Fibroblast of skin of abdomen (primary cell): ENCODE measurements around the gene RAB4B. TPM values are rescaled to one million over a fixed set of nuclear protein-coding genes. Genes with fewer than 3 reads are reported as not detected.
A peak's percentile ranks its signal among the peaks of the same experiment; 100 is the strongest.
"Not testable (repeated sequence)": the region's sequence is repeated elsewhere in the genome, so short reads cannot be mapped to it uniquely, and the experiment has no call there.

Source experiments
- DNase-seq: peaks from one replicate; pipeline ENCODE4 v3.0.0-alpha.2; 2013
- polyA plus RNA-seq, 2 experiments: library from polyadenylated mRNA; unstranded; fragments of 120-200 nt; gene quantifications; one replicate each; pipeline ENCODE4 v1.2.1, GENCODE V29; 2013; ENCODE audit not compliant: insufficient read length in 2 of 2

The RAB4B gene
- 15.5 TPM for polyA plus RNA-seq (2013, experiment 1 of 2; ENCODE audit: insufficient read length)
- polyA plus RNA-seq (2013, experiment 2 of 2; ENCODE audit: insufficient read length): 15.3 TPM

DNA sequence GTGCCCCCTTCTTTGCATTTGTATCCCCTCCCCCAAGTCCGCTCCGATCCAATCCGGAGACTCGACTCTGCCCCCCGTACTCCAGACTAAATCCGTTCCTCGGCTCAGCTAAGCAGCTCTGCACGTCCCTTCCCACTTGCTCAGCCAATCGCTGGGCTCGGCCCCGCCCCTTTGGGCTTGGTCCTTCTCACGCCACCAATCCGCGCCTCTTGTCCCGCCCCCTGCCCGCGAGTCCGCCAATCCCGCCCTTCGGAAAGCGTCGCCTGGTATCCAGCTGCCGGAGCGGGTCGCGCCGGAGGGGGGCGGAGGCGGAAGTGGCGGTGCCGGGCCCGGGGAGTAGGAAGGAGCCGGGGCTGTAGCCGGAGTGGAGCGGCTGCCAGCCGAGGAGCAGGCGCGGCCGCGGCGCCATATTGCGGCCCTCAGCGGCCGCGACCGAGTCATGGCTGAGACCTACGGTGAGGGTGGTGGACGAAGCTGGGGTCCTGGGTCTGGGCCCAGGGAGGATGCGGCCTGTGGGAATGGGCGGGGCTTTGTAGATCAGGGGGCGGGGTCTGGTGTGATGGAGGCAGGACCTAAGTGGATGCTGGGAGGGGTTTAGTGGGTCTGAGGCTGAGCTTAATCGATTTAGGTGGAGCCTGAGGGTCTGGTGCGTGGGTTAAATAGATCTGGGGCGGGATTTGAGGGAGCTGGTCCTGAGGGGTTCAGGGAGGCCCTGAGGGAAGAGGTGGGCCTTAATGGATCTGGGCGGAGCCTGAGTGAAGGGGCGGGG, at the start of gene RAB4B:
Gene RAB4B (plus strand): TSS at position 311 of the 769 bp plus-strand sequence. CDS start 129 bp downstream, at position 440.
- DNase-seq: peak; percentile 100

DNA sequence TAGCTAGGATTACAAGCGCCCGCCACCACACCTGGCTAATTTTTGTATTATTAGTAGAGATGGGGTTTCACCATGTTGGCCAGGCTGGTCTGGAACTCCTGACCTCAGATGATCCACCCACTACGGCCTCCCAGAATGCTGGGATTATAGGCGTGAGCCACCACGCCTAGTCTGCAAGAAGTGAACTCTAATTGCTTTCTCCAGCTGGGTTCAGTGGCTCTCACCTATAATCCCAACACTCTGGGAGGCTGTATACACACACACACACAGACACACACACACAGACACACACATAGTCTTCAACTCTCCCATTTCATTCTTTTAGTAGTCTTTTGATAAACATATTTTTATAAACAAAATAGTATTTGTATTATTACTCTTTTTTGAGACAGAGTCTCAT, 48.0 kb upstream of the RAB4B start:
- not testable (repeated sequence) for DNase-seq

- not testable (repeated sequence) for DNase-seq
Measured at GRCh38 chr19:40732304-40732703, 45.7 kb upstream of the RAB4B start.

DNA sequence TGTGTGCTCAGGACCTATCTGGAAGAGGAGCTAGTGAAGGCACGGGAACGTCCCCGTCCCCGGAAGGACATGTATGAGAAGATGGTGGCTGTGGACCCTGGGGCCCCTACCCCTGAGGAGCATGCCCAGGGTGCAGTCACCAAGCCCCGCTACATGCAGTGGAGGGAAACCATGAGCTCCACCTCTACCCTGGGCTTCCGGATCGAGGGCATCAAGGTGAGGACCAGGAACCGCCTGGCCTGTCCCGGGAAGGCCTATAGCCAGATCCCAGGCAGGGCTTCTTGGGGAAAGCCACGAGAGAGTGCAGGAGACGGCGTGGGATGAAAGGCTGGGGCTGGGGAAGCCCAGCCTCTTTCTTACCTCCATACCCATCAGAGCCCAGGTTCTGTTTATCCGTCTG, 44.9 kb upstream of the RAB4B start:
- no peak for DNase-seq

- no peak for DNase-seq
Measured at GRCh38 chr19:40735013-40735771, 42.9 kb upstream of the RAB4B start.

GRCh38 chr19:40736661-40737060, 41.4 kb upstream of the RAB4B start:
- no peak for DNase-seq

DNA sequence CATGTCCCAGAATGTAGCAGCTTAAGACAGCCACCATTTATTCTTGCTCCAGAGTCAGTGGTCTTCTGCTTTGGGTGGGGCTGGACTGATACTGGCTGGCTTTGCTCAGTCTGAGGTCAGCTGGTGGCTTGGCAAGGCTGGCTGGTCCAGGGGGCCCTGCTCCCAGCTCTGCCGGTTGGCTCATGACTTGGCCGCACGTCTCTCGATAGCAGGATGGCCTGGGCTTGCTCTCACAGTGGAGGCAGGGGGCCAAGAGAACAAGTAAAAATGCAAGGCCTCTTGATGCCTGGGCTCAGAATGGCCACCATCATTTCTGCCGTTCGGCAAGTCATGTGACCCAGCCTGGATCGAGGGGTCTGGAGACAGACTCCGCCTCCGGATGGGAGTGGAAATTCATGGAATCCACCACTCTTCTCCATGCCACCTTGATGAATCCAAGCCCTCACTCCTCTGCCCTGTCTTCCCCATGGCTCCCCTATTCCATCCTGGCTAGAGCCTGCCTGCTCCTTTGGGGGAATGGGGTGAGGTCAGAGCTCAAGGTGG, 40.9 kb upstream of the RAB4B start:
- no peak for DNase-seq

DNA sequence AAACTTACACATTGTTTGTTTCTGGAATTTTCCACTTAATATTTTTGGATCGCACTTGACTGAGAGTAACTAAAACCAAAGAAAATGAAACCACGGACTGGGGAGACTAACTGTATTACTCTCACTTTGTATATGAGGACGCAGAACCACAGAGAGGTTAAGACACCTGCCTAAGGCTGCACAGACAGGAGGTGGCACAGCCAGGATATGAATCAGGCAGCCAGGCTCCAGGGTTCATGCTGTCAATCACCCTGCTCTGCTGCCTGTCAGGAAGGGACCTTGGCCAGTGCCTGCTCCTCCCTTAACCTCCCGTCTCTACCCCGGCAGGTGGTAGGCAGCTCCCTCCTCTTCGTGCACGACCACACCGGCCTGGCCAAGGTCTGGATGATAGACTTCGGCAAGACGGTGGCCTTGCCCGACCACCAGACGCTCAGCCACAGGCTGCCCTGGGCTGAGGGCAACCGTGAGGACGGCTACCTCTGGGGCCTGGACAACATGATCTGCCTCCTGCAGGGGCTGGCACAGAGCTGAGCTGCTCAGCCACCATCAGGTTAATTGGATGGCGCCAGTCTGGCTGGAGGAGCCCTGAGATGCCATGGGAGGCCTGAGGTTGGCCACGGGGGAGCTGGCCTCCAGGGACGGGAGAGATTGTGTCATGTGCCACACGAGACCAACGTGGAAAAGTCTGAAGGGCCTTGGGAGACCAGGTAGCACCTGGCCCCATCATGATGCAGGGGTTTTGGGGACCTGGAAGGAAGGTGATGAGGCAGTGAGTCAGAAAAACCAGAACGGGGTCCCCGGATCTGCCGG, 38.8 kb upstream of the RAB4B start:
- no peak for DNase-seq

DNA sequence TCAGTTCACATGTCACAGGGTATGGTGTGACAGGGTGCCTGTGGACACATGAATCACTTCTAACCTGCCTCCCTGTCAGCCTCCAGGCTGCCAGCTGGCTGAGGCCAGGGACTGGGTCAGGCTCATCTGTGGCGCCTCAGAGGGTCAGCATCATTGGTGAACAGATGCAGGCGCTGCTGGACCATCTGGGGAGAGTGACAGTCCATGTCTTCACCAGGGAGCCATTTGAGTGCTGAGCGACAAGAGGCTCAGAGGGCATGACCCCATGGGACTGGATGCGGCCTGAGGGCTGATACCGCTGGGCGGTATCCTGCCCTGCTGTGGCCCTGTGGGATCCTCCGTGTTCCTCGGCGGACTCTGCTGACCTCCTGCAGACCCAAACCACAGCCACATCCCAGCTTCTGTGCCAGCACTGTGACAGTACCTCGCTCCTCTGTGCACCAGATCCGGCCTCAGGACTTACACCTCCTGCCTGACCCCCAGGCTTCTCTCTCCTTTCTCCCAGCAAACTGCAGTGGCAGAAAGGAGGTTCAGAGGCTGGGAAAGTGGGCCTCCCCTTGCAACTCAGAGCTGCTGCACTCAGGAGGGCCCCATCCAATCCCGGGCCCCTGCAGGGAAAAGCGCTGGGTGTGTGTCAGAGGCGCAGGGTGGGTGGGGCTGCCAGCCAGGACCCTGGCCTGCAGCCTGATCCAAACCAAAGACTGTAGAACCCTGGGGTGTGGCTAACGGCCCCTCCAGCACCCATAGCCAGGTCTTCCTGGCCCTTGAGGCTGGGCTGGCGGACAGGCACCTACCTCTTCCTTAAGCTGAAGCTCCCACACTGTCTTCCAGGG, 38.0 kb upstream of the RAB4B start:
- no peak for DNase-seq

DNA sequence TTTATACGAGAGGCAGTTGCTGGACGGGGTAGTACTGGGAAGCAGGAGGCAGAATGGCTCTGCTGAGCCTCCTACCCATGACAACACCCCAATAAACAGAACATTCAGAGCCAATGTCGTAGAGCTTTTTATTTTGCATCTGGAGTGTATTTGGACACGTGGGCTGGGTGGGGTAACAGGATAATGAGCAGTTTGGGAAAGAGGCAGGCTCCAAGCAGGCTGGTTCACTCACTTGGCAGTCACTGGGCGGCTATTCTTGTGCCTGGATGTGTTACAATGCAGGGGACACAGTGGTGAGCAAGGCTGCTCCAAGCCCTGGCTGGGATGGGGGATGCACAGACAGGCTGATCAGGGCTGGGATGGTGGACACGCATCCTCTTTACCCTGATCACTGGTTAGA, 37.3 kb upstream of the RAB4B start:
- DNase-seq: no peak

- DNase-seq: no peak
Measured at GRCh38 chr19:40741527-40742390, 36.3 kb upstream of the RAB4B start.

DNA sequence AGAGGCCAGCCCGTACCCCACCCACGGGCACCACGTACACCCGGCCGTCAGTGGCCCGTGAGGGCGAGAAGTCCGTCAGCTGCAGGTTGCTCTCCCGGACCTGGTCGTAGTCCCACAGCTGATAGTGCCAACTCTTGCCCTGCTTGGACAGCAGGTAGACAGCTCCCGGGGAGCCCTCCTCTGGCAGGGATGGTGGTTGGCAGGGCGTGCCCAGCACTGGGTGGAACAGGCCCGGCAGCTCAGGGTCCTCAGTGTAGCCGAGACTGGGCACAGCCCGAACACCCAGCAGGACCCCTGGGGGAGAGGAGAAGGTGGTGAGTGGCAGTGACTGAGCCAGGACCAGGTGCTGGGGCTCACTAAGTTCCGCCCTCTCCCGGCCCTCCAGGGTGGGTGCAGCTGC, 35.6 kb upstream of the RAB4B start:
- no peak for DNase-seq

GRCh38 chr19:40742886-40743285, 35.2 kb upstream of the RAB4B start:
- DNase-seq: no peak

- no peak for DNase-seq
Measured at GRCh38 chr19:40743926-40744325, 34.1 kb upstream of the RAB4B start.

GRCh38 chr19:40744554-40745401, 33.3 kb upstream of the RAB4B start:
- DNase-seq: peak; percentile 17

DNA sequence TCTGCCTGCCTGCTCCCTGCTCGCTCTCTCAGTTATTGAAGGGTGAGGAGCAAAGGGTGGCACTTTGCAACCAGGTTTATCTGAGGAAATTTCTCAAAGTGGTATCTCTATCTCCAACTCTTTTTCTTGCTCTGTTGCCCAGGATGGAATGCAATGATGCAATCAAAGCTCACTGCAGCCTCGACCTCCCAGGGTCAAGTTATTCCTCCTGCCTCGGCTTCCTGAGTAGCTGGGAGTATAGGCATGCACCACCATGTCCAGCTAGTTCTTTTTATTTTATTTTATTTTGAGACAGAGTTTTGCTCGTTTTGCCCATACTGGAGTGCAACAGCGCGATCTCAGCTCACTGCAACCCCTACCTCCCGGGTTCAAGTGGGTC, 32.7 kb upstream of the RAB4B start:
- peak; percentile 65 for DNase-seq

- no peak for DNase-seq
Measured at GRCh38 chr19:40747536-40747935, 30.5 kb upstream of the RAB4B start.

- DNase-seq: peak; percentile 100
Measured at GRCh38 chr19:40750058-40750873, 27.8 kb upstream of the RAB4B start, which contains the start of gene ACTMAP. Gene ACTMAP, minus strand, starts transcription at chr19:40750477. Its CDS starts 674 bp downstream, at chr19:40749803.
